HG03558 (cell line): Measurements from ENCODE around the gene SAC3D1.
"Not testable (repeated sequence)": the region's sequence is repeated elsewhere in the genome, so short reads cannot be mapped to it uniquely, and the experiment has no call there.

ENCODE experiments used
- ATAC-seq: cut with Tn5 transposase; IDR thresholded peaks from one replicate; pipeline ENCODE4 v1.9.1; 2021; ENCODE audit warnings: moderate number of reproducible peaks; ENCODE audit not compliant: unreplicated experiment; ENCODE audit errors: extremely low read depth

Gene SAC3D1

DNA sequence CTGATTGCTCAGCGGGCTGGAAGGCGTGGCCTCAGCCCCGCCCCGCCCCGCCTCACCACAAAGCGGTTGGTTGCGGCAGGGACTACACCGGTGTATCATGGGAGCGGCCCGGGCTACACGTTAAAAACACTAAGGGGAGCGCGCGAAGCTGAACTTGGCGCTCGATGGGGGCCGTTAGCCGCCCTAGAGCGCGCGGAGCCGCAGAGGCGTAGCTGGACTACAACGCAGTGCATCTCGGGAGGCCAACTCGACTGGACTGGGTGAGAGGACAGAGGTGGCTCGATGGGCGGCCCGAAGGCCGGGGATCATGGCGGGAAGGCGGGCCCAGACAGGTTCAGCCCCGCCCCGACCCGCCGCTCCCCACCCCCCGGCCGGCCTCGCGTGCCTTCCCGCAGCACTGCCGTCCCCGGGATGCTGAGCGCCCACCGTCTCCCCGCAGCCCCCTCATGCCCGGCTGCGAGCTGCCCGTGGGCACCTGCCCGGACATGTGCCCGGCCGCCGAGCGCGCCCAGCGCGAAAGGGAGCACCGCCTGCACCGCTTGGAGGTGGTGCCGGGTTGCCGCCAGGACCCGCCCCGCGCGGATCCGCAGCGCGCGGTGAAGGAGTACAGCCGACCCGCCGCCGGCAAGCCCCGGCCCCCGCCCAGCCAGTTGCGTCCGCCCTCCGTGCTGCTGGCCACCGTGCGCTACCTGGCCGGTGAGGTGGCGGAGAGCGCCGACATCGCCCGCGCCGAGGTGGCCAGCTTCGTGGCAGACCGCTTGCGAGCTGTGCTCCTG, at the start of gene SAC3D1:
Gene SAC3D1 (plus strand): TSS at position 364 of the 776 bp plus-strand sequence. CDS start 83 bp downstream, at position 447.
- ATAC-seq, result peak; percentile 68

GRCh38 chr11:64994318-64994717, 46.7 kb upstream of the SAC3D1 start:
- ATAC-seq, result no peak

GRCh38 chr11:64996327-64996709, 44.7 kb upstream of the SAC3D1 start:
- no peak for ATAC-seq

GRCh38 chr11:64996710-64997380, 44.2 kb upstream of the SAC3D1 start, which contains the start of gene BATF2:
BATF2 (minus strand) TSS chr11:64996971; CDS start chr11:64996914, 57 bp downstream.
- no peak for ATAC-seq

DNA sequence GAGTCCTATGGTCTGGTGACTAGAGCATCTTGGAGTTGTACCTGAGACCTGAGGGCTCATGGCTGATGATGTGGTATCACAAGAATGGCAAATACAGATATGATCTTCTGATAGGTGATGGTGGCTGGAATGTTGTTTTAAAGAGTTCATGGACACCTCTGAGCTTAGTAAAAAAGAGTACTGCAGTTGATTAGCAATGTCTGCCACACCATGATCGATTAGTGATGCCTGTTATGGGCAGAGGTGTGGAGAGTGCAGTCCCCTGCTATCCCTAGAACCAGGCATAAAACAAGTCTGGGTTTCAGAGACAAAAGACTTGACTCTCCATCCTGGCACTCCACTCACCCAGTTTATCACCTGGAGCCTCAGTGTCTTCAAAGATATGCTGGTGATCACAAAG, 42.9 kb upstream of the SAC3D1 start:
- no peak for ATAC-seq

DNA sequence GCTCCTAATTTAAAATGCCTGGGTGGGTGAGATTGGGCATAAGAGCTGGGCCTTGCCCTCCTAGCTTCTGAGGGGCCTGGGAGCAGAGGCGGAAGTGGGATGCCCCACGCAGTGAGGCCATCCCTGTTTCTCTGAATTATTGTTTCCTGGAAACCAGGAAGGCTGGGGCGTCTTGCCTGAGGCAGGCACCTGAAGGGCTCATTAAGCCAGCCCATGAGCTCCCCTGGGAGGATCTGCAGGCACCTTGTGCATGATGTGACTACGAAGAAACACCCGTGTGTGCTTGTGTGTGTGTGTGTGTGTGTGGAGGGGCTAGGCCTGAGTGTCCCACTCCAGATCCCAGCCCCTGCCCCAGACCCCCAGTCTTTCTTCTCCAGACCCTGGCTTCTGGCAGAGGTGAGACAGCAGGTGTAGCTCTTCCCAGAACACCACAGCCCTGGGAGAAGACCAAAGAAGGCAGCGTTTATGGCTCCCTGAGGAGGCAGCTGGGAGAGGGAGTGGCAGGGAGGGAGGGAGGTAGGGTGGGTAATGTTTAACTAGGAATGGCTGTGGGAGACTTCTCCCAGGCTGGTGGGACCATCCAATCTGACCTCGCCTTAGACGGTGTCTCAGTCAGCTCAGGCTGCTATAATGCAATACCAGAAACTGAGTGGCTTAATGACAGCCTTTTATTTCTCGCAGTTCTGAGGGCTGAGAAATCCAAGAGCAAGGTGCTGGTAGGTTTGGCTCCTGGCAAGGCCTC, 42.1 kb upstream of the SAC3D1 start:
- ATAC-seq, result no peak

DNA sequence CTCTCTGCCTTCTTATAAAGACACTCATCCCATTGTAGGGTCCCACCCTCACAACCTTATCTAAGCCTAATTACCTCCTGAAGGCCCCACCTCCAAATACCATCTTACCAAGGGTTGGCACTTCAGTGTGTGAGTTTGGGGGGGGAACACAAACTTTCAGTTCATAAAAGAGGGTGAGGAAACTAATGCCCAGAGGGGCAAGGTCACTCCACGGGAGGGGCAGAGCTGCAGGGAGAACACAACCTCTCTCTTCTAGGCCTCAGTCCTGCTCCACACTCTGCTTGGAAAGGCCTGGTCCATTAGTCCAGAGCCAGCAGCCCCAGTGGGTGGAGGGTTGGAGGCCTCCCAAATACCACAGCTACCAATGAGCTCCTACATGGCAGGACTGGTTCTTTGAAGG, 41.5 kb upstream of the SAC3D1 start:
- ATAC-seq, result no peak

- no peak for ATAC-seq
Measured at GRCh38 chr11:65002706-65003105, 38.3 kb upstream of the SAC3D1 start.

DNA sequence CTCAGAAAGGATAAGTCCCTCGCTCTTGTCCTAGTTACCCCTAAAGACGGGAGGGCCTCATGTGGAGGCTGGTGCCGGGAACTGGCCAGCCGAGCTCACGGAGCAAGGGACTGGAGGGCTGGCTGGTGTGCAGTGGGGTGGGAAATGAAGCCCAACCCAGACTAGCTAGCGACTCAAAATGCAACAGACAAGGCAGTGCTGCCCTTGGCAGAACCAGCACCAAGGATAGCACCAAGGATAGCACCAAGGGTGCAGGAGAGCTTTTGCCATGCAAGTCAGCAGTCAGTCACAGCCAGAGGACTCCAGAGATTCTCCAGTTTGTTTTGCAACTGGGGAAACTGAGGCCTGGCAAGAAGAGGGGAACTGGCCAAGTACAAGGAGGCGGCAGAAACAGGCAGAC, 37.7 kb upstream of the SAC3D1 start:
- ATAC-seq, result no peak

GRCh38 chr11:65003968-65004367, 37.0 kb upstream of the SAC3D1 start:
- ATAC-seq, result not testable (repeated sequence)

DNA sequence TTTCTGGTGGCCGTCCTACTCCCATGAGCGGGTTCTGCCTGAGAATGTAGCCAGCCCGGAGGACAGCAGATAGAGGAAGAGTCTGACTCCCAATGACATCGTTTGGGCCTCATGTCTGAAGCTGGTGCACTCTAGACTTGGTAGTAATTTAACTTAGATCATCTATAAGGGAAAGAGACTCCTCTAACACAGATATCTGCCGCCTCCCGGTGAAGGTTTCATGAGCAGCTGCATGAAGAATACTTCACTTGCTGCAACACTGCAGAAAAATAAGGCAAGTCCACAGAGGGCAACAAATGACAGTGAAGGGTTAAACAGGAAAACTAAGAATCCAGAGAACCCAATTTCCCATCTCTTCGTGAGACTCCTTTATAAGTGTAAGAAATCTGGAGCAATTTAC, 33.0 kb upstream of the SAC3D1 start:
- ATAC-seq, result no peak

- ATAC-seq, result no peak
Measured at GRCh38 chr11:65008873-65009272, 32.1 kb upstream of the SAC3D1 start.

GRCh38 chr11:65013130-65013887, 27.7 kb upstream of the SAC3D1 start:
- ATAC-seq, result no peak

GRCh38 chr11:65013888-65014725, 26.9 kb upstream of the SAC3D1 start, which contains the start of gene ARL2:
ARL2 (plus strand) TSS chr11:65014160; CDS start chr11:65014208, 48 bp downstream.
- no peak for ATAC-seq

DNA sequence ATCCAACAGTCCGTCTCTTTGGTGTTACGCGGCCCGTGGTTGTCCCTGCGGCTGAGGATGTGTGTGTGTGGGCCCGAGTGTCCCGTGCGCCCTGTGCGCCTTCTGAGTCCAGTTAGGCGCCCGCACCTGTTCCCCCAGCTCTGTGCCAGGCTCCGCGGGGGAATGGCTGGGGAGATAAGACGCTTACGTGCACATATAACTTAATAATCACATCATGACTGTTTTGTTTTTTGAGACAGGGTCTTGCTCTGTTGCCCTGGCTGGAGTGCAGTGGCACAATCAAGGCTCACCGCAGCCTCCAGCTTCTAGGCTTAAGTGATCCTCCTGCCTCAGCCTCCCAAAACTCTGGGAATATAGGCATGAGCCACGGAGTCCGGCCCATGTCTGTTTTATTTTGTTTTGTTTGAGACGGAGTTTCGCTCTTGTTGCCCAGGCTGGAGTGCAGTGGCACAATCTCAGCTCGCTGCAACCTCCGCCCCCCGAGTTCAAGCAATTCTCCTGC, 26.2 kb upstream of the SAC3D1 start:
- ATAC-seq, result no peak

DNA sequence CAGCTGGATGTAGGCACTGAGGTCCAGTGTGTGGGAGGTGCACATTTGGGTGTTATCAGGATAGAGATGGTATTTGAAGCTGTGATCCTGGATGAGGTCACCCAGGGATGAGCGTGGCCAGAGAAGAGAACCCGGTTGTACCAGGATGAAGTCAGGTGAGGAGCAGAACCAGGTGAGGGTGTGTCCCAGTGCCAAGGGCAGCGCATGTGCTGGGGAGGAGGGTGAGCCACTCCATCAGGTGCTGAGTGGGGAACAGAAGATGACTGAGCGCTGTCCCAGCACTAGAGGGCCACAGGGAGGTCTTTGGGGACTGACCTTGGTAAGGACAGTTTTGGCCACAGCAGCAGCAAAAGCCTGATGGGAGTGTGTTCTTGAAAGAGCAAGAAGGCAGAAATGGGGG, 24.3 kb upstream of the SAC3D1 start:
- no peak for ATAC-seq

- ATAC-seq, result no peak
Measured at GRCh38 chr11:65017937-65018336, 23.1 kb upstream of the SAC3D1 start.

- ATAC-seq, result no peak
Measured at GRCh38 chr11:65019824-65020223, 21.2 kb upstream of the SAC3D1 start.

- ATAC-seq, result no peak
Measured at GRCh38 chr11:65021003-65021402, 20.0 kb upstream of the SAC3D1 start.
